Measurements from ENCODE around the gene MYOM3.
A peak's percentile ranks its signal among the peaks of the same experiment; 100 is the strongest.

Gene MYOM3

DNA sequence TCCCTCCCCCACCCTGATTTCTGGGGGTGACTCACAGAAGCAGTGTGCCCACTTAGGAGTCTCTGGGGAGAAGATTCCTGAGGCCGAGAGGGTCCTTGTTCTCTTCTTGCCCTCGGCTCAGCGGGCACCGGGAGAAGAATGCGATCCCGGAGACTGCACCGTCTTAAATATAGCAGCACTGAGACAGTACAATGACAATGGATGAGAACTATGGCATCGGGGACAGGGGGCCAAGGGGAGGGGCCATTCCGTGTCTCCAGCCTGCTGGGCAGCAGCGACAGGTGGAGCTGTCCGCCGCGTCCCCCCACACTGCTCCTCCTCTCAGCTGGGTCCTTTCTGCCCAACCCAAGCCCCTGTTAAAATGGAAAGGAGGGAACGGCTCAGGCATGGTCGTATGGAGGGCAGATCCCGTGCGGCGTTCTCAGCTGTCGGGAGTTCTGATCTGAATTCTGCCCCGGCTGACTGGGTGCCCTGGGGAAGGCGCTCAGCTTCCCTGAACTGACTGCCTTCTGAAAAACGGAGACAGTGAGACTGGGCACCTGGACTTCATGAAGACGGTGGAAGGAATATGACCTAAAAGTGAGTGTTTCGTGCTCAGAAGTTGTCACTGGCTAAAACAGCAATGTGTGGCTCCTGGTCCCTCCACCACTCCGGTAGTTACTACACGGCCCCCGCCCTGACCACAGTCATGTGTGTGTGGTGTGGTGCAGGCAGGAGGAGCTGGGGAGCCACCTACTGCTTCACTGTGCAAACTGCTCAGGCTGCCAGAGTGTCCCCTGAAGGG is at the start of gene MYOM3:
Gene MYOM3 (minus strand): TSS at position 140 of the 784 bp plus-strand sequence. CDS start 3,499 bp downstream, outside the sequence.
- DNase-seq = peak; percentile 69

DNA sequence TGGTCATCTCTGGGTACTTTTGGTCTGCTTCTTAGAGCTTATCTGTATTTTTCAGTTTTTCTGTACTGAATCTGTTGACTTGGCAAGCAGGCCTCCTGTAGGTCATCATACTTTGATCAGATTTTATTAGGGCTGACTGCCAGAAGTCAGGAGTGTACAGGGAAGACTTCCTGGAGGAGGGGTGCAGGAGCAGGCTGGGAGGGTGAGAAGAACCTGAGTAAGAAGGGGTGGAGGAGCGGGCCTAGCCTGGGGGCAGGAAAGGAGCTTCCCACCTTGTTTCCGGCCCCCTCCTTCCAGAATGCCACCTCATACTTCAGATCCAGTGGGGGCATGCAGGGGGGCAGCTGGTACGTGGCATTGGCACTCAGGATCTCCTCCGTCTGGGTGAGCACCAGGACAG is 49.3 kb upstream of the MYOM3 start:
- DNase-seq = no peak

DNA sequence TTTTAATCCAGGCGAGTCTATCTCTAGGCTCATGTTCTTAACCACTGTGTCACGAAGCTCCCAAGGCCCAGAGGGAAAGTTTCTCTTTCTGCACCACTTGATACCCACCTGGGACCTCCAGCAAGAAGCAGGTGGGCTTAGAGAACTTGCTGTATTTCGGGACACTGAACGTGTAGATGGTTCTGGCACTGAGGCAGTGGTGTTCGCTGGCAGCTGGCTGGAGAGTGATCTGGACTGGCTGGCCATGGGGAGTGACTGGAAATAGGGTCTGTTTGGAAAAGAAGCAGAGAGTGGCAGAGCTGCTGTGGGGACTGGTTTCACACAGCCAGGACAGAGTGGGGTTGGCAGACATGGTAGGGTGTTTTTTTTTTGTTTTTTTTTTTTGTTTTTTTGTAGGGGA is 47.4 kb upstream of the MYOM3 start:
- no peak for DNase-seq

DNA sequence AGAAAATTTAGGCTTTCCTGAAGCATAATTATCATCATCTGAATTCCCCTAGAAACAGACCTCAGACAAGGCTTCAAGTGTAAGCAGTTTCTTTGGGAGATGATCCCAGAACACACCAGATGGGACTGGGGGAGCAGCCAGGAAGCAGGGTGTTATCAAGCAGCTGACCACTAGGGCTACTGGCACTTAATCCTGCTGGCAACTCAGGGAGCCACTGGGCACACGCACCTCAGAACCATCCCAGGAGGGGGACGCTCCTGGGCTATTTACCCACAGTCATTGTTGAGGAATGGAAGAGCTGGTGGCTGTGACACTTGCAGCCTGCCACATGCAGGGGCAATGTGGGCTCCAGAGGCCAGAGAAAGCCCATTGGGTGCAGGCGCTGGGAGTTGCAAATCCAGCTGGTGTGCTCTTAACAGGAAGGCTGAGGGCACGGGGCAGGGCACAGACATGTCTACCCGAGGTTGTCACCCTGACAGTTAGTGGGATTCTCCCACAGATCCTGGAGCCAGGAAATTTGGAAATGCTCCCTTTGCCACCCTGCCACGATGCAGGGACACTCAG is 46.1 kb upstream of the MYOM3 start:
- DNase-seq = no peak

DNA sequence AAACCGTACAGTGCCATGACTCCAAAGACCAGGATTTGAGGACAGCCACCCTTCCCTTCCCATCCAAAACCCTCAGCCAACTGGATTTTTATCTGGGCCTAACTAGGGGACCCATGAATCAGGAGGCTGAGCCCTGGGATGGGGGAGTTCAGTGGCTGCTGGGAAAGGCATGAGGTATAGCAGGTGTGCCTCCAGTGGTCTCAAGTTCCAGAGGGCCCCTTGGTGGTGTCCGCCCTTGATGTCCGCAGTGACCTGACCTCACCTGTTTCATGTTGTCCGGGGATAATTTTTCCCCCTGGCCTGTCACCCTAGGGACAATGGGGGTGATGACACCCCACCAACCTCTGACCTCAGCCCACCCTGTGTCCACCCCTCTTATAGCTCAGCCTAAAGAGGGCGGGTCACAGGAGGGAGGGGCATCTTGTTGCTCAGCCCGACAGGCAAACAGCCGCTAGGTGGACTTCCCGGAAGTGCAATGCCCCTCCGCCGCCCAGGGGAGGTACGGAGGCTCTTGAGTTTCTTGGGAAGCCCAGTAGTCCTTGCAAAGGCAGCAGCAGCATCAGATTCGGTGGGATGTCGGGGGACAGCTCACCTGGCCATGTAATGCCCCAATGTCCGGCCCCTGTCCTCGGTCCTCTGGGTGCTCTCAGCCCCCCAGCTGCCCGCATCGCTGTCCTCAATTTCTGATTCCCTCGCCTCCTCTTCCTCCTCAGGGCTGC is 44.8 kb upstream of the MYOM3 start:
- DNase-seq = no peak

DNA sequence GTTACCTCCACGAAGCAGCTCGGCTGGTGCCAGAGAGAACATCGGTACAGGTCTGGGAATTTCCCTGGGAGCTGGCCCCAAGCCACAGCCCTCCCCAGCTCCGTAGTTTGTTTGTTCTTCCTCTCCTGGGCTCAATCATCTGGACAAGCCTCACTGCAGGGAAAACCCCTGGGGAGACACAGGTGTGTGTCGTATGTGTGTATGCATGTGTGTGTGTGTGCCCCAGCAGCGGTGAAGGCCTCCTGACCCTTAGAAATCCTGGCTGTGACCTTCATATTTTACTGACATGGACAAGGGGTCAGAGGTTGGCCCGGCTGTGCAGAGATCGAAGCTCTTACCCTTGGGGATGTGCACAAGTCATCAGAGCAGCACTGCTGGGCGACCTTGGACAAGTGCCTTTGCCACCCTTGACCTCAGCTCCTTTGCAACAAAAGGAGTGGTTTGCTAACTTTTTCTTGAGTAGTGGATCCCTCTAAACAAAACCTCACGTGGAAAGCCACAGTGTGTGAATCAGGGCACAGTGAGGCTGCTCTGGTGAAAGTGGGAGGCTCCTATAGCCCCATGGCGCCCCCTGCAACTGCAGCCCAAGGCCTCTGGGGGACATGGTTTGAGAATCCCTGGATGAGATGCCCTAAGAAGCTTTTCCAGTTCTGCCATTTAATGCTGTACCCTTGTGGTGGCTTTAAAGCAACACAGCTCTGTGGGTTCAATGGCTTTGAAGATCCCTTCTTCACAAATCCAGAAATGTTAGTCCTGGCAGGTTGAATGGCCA is 43.3 kb upstream of the MYOM3 start:
- DNase-seq = no peak

DNA sequence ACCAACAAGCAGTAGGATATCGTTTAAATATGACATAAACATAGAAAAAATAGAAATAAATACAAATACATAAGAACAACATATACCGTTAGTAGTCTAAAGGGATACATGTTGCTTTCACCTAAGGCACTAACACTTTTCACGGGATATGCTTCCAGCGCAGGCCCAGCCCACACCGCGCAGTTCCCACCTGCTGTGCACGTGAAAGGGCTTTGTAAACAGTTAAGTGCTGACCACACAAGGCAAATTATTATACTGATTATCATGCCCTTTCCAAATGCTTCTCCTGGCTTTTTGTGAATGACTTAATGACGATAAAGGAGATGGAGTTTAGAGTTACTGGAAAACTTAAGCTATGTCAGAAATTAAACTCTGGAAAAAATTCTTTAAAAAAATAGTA is 42.3 kb upstream of the MYOM3 start:
- no peak for DNase-seq

DNA sequence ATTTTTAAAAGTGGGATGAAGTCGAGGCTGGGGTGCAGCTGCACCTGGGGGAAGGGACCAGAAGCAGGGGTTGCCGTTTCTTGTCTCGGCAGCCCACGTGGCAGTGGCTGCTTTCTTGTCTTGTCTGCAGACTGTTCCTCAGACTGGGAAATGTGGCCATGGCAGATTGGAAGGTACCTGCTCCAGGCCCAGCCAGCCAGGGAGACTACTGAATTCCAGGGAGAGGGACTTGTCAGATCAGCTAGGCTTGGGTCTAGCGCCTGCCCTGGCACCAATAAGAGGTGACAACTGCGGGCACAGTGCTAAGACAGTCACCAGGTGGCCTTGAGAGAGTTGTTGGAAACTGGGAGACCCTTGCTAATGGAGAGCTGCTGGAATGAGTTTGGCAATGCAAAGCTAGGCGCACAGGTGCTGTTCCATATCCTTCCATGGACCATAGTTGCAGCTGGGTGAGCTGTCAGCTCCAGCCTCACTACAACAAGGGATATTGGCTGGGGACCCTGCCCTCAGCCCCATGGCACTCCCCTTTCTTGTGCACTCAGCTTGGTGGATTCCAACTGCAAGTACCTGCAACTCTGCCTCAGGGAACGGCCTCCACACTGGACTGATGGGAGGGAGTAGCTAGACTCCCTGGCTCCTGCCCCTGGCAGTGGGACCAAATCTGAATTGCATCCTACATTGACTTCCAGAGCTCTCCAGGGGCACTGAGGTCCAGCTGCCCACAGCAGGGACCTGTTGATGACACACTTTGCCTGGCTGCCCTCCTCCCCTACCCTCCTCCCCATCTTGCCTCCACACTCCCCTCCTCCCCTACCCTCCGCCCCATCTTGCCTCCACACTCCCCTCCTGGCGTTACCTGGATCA is 40.9 kb upstream of the MYOM3 start:
- DNase-seq = no peak

DNA sequence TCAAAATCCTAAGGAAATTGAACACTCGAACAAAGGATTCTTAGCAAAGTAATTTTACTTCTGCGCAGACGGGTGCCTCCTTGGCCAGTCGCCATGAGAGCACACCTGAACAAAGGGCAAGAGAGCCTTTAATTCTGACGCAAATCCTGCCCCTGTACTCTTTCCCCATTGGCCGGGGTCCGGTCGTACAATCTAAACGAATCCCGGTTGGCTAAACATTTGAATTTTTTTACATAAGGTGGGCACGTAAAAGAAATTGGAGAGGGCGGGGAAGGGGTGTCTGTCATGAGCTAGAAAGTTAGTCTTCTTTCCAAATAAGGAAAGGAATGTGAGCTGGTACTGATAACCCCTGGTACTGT is 39.2 kb upstream of the MYOM3 start:
- DNase-seq = no peak

DNA sequence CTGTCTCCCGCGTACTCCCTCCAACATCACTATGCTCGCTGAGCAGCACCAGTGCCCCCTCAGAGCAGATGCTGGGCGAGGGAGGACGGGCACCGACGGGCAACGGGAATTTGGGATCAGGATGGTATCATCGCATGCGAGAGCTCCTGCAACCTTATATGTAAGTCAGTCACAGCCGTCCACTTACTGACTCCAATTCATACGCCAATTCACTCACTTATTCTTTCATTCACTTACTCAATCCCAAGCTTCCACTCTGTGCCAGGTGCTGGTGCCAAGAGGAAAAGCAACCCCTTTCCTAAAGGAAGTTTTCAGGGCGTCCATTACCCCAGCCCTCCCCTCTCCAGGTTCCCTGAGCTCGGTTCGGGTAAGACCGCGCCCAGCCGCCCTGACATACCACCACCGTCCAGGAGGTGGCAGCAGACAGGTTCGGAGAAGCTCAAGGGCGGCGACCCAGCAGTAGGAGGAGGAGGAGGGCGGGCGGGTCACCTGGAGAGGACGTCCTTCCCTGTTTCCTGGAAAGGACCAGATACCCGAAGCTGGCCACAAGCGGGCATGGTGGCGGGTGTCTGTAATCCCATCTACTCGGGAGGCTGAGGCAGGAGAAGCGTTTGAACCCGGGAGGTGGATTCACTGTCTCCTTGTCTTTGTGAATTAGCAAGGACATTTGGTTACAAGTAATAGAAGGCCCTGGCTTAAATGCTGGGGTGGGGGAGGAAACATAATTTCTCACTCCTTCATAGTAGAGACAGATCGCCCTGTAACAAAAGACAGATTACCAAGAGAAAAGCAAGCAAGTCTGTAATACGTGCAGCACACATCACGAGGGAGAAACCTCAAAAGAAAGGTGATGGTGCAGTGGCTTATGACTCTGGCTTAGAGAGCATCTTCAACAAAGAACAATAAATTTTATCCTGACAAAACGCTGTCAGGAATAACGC is 38.6 kb upstream of the MYOM3 start:
- DNase-seq = peak; percentile 60

DNA sequence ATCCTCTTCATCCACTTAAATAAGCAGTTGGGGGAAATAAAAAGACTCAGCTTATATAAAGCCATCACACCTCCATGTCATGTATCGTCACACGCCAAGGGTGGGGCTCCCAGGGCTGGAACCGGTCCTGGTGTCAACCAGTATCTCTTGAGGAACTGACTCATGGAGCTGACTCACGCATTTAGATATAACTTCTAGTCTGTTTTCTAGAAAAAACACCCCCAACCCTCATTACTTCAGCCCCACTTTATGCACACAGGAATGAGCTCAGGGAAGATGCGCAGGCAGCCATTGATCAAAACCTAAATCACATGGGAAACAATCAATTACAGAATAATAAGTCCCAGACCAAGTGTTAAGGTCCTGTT is 37.9 kb upstream of the MYOM3 start:
- DNase-seq = peak; percentile 57

DNA sequence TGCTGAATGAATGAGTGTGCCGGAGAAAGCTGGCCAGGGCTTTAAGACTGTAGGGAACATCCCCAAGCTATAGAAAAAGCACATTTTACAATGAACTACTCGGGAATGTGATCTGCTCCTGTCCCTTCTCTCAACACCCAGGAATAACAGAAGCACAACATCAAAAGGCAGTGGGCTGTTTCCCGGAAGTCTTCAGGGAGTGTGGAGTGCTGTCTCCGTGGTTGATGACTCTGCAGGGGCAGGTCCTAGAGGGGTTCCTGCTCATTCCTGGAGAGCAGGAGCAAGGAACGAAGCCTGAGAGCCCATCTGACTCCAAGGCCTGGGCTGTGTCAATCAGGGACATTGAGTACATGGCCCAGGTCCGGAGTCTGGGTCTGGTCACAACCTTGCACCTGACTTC is 35.9 kb upstream of the MYOM3 start:
- DNase-seq = no peak

DNA sequence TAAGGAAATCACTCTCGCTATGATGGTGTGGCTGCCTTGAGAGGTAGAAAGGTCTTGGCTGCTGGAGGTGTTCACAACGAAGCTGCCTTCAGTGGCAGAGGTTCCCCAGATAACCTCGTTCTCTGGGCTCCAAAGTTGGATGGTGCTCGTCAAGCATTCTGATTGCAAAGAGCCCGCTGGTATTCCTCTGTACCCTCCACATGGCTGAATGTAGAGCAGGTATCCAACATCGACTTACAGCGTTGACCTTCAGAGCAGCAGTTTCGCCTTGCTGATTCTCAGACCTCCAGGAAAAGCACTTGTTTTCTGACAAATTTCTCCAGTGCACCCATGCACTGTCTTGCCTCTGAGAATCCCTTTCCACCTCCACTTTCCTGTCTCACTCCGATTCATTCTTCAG is 35.3 kb upstream of the MYOM3 start:
- DNase-seq = no peak

DNA sequence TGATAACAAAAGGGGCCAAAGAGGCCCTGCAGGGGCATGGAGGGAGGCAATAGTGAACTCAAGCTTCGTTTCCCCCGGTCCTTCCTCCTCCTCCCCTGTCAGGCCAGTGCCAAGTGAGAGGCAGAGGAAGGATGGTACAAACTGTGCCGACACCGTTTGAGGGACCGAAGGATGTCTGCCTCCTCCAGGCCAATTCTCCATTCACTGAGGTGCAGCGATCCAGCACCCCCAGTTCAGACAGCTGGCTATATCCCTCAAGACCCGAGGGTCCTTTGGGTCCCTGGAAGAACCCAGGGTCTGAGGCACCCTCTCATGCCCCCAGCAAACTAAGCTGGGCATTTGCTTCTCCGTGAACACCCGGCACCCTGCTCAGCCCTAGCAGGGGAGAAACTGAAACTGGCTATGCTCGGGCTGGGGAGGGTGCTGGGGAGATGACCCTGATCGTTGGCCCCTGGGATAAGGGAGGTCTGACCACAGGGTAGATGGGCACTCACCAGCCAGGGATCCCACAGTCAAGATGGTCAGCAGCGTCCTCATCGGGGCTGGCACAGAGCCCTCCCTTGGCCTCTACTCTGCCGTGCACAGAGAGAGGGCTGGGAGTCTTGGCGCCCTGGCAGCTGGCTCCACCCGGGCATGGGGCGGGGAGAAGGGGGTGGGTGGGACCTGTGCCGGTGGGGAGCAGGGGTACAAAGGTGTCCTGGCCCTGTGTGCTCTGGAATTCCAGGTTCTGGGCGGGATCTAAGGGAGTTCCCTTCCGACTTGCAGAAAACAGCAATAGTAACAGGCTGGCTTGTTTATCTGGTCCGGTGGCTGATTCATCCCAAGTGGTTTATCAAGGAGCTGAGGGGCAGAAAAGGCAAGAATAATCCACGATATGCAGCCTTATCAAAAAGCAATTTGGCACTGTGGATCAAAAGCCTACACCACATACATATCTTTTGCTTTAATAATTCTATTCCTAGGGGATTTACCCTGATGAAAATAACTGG is 30.9 kb upstream of the MYOM3 start, which contains the start of gene IL22RA1:
Gene IL22RA1 (minus strand): TSS at position 595 of the 989 bp plus-strand sequence. CDS start 58 bp downstream, at position 537.
- DNase-seq = no peak

DNA sequence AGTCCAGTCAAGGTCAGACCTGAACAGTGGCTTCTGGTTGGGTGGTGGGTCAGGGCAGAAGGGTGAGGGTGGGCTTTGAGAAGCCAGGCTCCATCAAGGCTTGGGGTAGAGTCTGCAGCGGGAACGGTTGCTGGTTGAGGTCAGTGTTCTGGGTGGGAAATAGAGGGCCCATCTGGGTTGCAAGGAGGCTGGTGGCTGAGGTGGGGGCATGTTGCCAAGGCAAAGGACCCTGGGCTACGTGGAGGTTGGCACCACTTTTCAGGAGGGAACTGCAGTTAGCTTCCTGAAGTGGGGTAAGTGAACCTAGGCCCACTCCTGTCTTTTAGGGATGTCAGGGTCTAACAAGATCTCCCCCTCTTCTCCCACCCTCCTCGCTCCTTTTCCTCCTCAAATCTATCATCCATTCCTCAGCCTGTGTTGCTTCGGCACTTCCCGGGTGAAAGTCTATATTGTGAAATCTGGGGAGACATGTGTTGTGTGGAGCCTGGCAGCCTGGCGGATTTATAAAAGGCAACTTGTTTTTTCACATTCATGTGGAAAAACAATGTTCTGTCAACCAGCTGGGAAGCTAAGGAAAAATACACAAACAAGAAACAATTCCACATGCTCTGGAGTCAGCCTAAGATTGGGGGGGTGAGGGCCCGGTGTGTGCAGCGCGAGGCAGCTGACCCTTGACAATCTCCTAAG is 29.5 kb upstream of the MYOM3 start:
- no peak for DNase-seq

DNA sequence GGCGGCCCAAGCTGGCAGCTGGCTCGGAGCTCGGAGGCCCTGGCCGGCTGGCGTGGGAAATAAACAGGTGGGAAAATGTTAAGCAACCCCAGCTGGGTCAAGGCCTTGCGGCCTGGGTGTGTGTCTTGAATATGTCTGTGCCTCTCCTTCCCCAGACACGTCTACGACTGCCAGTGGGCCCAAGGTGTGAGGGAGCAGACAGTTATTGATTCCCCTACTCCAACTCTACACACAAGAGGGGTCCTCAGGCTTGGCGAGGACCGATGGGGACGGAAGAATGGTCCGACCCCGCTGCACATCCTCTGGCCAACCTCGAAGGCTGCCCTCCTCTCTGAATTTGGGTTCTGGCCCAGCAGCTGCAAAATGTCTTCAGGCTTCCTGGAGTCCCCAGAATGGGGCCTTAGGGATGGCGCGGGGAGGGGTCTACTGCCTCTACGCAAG is 28.8 kb upstream of the MYOM3 start:
- DNase-seq = no peak

DNA sequence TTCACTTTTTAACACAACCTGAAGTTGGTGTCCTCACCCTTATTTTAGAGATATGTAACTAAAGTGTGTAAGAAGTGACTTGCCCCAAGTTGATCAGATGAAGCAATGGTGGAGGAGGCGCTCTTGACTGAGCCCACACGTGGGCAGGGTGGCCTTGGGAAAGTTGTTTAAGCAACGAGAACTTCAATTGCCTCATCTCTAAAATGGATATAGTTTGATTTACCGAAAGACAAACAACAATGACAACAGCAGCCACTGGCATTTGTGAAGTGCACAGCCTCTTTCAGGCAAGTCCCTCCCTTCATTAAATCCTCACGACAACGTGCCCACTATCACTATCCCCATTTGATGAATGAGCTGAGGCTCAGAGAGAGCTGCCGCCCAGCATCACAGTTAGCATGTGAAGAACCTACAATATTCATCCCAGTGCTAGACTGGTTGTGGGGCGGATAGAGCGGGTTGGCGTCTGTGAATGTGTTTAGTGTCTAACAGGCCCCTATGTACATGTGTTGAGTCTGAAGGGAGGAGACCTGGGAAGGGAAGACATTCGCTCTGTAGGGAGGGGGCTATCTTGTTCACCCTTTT is 28.0 kb upstream of the MYOM3 start:
- no peak for DNase-seq

DNA sequence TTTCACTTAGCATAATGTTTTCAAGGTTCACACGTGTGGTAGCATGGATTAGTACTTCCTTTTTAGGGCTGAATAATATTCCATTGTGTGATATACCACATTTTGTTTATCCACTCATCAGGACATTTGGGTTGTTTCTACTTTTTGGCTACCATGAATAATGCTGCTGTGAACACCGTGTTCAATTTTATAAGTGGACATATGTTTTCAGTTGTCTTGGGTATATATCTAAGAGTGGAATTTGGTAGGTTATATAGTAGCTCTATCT is 27.2 kb upstream of the MYOM3 start:
- no peak for DNase-seq

Measured in fibroblast of skin of right quadriceps (primary cell).